IMR-90 (cell line): Measurements from ENCODE around the gene UBASH3A. TPM values are rescaled to one million over a fixed set of nuclear protein-coding genes. Genes with fewer than 3 reads are reported as not detected.

ENCODE experiments used
- ATAC-seq: fragments of 200-7000 bp; cut with Tn5 transposase; 2 replicates; pipeline ENCODE4 v1.9.1; 2020; ENCODE audit warnings: low read depth, mild to moderate bottlenecking, moderate library complexity
- BruUV-seq: library from RNA; stranded (reverse); fragments of 400-500 nt; replicated peaks from 2 replicates; lab custom pipeline; 2021; lab: Mats Ljungman, UMichigan
- CTCF ChIA-PET: fragments of 300-600 bp; formaldehyde crosslinking; extraction: SDS; loops from one replicate; lab custom pipeline; 2021; ENCODE audit warnings: antibody characterized with exemption; lab: Yijun Ruan, JAX
- POLR2A ChIA-PET: fragments of 300-600 bp; sonication (Branson Sonifier 250); formaldehyde crosslinking; loops from one replicate; lab custom pipeline; 2022; ENCODE audit warnings: antibody characterized with exemption; ENCODE audit not compliant: unreplicated experiment; lab: Charles Lee
- DNase-seq: peaks from one replicate; pipeline ENCODE4 v3.0.0; 2013
- H2AFZ ChIP-seq: replicated peaks from 2 replicates; pipeline ENCODE3; 2013; ENCODE audit warnings: low read length, mild to moderate bottlenecking; ENCODE audit not compliant: poor library complexity
- H2AK5ac ChIP-seq: 2 replicates; pipeline ENCODE4 v1.6.1; 2013; ENCODE audit warnings: low read depth, low read length, inconsistent platforms
- H2AK9ac ChIP-seq: replicated peaks from 2 replicates; pipeline ENCODE3; 2013; ENCODE audit warnings: mild to moderate bottlenecking, low read depth, low read length, moderate library complexity; ENCODE audit not compliant: poor library complexity
- H2BK120ac ChIP-seq: 2 replicates; pipeline ENCODE4 v1.6.1; 2013; ENCODE audit warnings: low read depth, low read length, inconsistent platforms
- H2BK15ac ChIP-seq: 3 replicates; pipeline ENCODE4 v1.6.1; 2013; ENCODE audit warnings: low read depth, low read length, inconsistent platforms
- H2BK20ac ChIP-seq: 2 replicates; pipeline ENCODE4 v1.6.1; 2013; ENCODE audit warnings: low read depth, mild to moderate bottlenecking, inconsistent platforms, low read length, moderate library complexity
- H2BK5ac ChIP-seq: 2 replicates; pipeline ENCODE4 v1.6.1; 2013; ENCODE audit warnings: mild to moderate bottlenecking, low read depth, low read length, inconsistent platforms; ENCODE audit not compliant: poor library complexity, severe bottlenecking
- H3K14ac ChIP-seq: replicated peaks from 2 replicates; pipeline ENCODE4 v1.6.1; 2013; ENCODE audit warnings: low read depth, low read length, inconsistent platforms
- H3K18ac ChIP-seq: 2 replicates; pipeline ENCODE4 v1.6.1; 2013; ENCODE audit warnings: low read depth, low read length, control low read depth
- H3K23ac ChIP-seq: 2 replicates; pipeline ENCODE4 v1.6.1; 2013; ENCODE audit warnings: low read depth, low read length, inconsistent platforms
- H3K27ac ChIP-seq: 2 replicates; pipeline ENCODE4 v1.5.1; 2013; ENCODE audit warnings: mild to moderate bottlenecking, control low read depth, low read length; ENCODE audit not compliant: insufficient read depth
- H3K27me3 ChIP-seq: 2 replicates; pipeline ENCODE4 v1.6.1; 2013; ENCODE audit warnings: low read length; ENCODE audit not compliant: control insufficient read depth, insufficient read depth
- H3K36me3 ChIP-seq: 2 replicates; pipeline ENCODE4 v1.6.1; 2013; ENCODE audit warnings: low read length, mixed read lengths; ENCODE audit not compliant: control insufficient read depth, insufficient read depth
- H3K4ac ChIP-seq: 2 replicates; pipeline ENCODE4 v1.6.1; 2013; ENCODE audit warnings: low read depth, low read length, inconsistent platforms
- H3K4me1 ChIP-seq: 2 replicates; pipeline ENCODE4 v1.6.1; 2013; ENCODE audit warnings: low read length, mixed read lengths; ENCODE audit not compliant: control insufficient read depth, insufficient read depth
- H3K4me2 ChIP-seq: 2 replicates; pipeline ENCODE4 v1.6.1; 2013; ENCODE audit warnings: low read depth, mild to moderate bottlenecking, control low read depth, low read length, moderate library complexity
- H3K4me3 ChIP-seq: 2 replicates; pipeline ENCODE4 v1.5.1; 2013; ENCODE audit warnings: low read depth, mild to moderate bottlenecking, control low read depth, low read length, moderate library complexity; ENCODE audit not compliant: insufficient read depth
- H3K56ac ChIP-seq: 2 replicates; pipeline ENCODE4 v1.6.1; 2013; ENCODE audit warnings: low read length, inconsistent platforms; ENCODE audit not compliant: insufficient read depth; ENCODE audit errors: extremely low read depth
- H3K79me1 ChIP-seq, 2 experiments: 2 replicates each; pipeline ENCODE4 v1.6.1; 2013; ENCODE audit warnings: low read length in 2 of 2, inconsistent platforms in 1 of 2, low read depth in 1 of 2
- H3K9ac ChIP-seq: 2 replicates; pipeline ENCODE4 v1.6.1; 2013; ENCODE audit warnings: low read depth, low read length, control low read depth
- H3K9me1 ChIP-seq: 2 replicates; pipeline ENCODE4 v1.6.1; 2013; ENCODE audit warnings: low read length, inconsistent platforms; ENCODE audit not compliant: insufficient read depth
- H3K9me3 ChIP-seq: 2 replicates; pipeline ENCODE4 v1.6.1; 2013; ENCODE audit warnings: low read length; ENCODE audit not compliant: control insufficient read depth, insufficient read depth
- H4K20me1 ChIP-seq: 2 replicates; pipeline ENCODE4 v1.6.1; 2013; ENCODE audit warnings: low read length, inconsistent platforms; ENCODE audit not compliant: insufficient read depth
- H4K5ac ChIP-seq: 2 replicates; pipeline ENCODE4 v1.6.1; 2013; ENCODE audit warnings: mild to moderate bottlenecking, low read depth, low read length, control low read depth
- H4K8ac ChIP-seq, 2 experiments: 2 replicates each; pipeline ENCODE4 v1.6.1; 2013; ENCODE audit warnings: low read depth in 2 of 2, low read length in 2 of 2, control low read depth in 1 of 2, inconsistent platforms in 1 of 2
- H4K91ac ChIP-seq: 2 replicates; pipeline ENCODE4 v1.6.1; 2013; ENCODE audit warnings: low read depth, low read length, inconsistent platforms; ENCODE audit not compliant: insufficient read depth
- BHLHE40 ChIP-seq: fragments of 150-350 bp; IDR thresholded peaks from 2 replicates; pipeline ENCODE4 v1.6.1; 2016; ENCODE audit warnings: mild to moderate bottlenecking, low read depth, low read length
- CEBPB ChIP-seq: IDR thresholded peaks from 2 replicates; pipeline ENCODE4 v1.6.1; 2012; ENCODE audit warnings: low read depth, low read length, improper control_type of control experiment
- CHD1 ChIP-seq: IDR thresholded peaks from 2 replicates; pipeline ENCODE4 v1.6.1; 2012; ENCODE audit warnings: low read depth, low read length, improper control_type of control experiment
- CTCF ChIP-seq: conservative IDR thresholded peaks from 2 replicates; pipeline ENCODE4 v1.5.1; 2012; ENCODE audit warnings: mild to moderate bottlenecking, low read depth, low read length, improper control_type of control experiment
- ELK1 ChIP-seq: fragments of 150-350 bp; IDR thresholded peaks from 2 replicates; pipeline ENCODE4 v1.6.1; 2016; ENCODE audit warnings: low read depth, mild to moderate bottlenecking, low read length, moderate library complexity, borderline replicate concordance
- FOS ChIP-seq: fragments of 150-350 bp; IDR thresholded peaks from 2 replicates; pipeline ENCODE4 v1.6.1; 2016; ENCODE audit warnings: low read depth, low read length
- MAFK ChIP-seq: IDR thresholded peaks from 2 replicates; pipeline ENCODE4 v1.6.1; 2012; ENCODE audit warnings: low read depth, low read length, improper control_type of control experiment
- MAZ ChIP-seq: IDR thresholded peaks from 2 replicates; pipeline ENCODE4 v1.6.1; 2012; ENCODE audit warnings: low read depth, mild to moderate bottlenecking, low read length, improper control_type of control experiment, moderate library complexity, borderline replicate concordance
- MXI1 ChIP-seq: IDR thresholded peaks from 2 replicates; pipeline ENCODE4 v1.6.1; 2012; ENCODE audit warnings: low read depth, mild to moderate bottlenecking, low read length, moderate library complexity, borderline replicate concordance
- NFE2L2 ChIP-seq: fragments of 150-350 bp; IDR thresholded peaks from 2 replicates; pipeline ENCODE4 v1.6.1; 2016; ENCODE audit warnings: low read depth, mild to moderate bottlenecking, low read length
- POLR2A ChIP-seq: IDR thresholded peaks from 2 replicates; pipeline ENCODE4 v1.6.1; 2012; ENCODE audit warnings: mild to moderate bottlenecking, low read depth, low read length
- RAD21 ChIP-seq: IDR thresholded peaks from 2 replicates; pipeline ENCODE4 v1.6.1; 2012; ENCODE audit warnings: low read length, improper control_type of control experiment
- RFX5 ChIP-seq: IDR thresholded peaks from 2 replicates; pipeline ENCODE4 v1.8.0; 2012; ENCODE audit warnings: low read depth, mild to moderate bottlenecking, low read length, moderate library complexity
- SMC3 ChIP-seq: fragments of 150-350 bp; IDR thresholded peaks from 2 replicates; pipeline ENCODE4 v1.6.1; 2016; ENCODE audit warnings: low read depth, mild to moderate bottlenecking, antibody characterized with exemption, low read length, moderate library complexity
- WGBS, 2 experiments: methylation state at CpG; one replicate each; pipeline versions ENCODE4 v1.1.5 to v1.1.7; 2013; ENCODE audit warnings: missing lambda C conversion rate in 2 of 2; ENCODE audit not compliant: insufficient read length in 1 of 2; ENCODE audit errors: extremely low coverage in 2 of 2; 5-methylcytosine and 5-hydroxymethylcytosine counted together
- dilution Hi-C: fragments of 300-500 bp; cut with HindIII; formaldehyde crosslinking; loops from one replicate; pipeline ENCODE4 v1.14.3; 2018; ENCODE audit warnings: low sequenced_read_pairs; ENCODE audit not compliant: unreplicated experiment
- in situ Hi-C: fragments of 300-500 bp; cut with MboI; formaldehyde crosslinking; loops from 3 replicates; pipeline ENCODE4 v1.14.3; 2019; ENCODE audit warnings: low sequenced_read_pairs, inconsistent platforms, mixed read lengths
- intact Hi-C: fragments of 100-400 bp; cut with micrococcal nuclease; formaldehyde crosslinking; loops from 2 replicates; pipeline ENCODE4 v1.10.0; 2022
- polyA plus RNA-seq, 3 experiments: library from polyadenylated mRNA; depleted of rRNA; stranded (reverse); fragments of >200 nt; gene quantifications; 2 replicates each; pipeline ENCODE4 v1.2.3, GENCODE V29; 2012; ENCODE audit warnings: low replicate concordance in 1 of 3
- total RNA-seq: library from RNA; depleted of rRNA; stranded (reverse); fragments of >200 nt; gene quantifications from 2 replicates; pipeline ENCODE4 v1.2.3, GENCODE V29; 2012
- TF ChIP-seq, protein P1 (sequence below): fragments of 150-350 bp; IDR thresholded peaks from 2 replicates; pipeline ENCODE4 v1.6.1; 2017; ENCODE audit warnings: mild to moderate bottlenecking, antibody characterized with exemption, low read length, low read depth

The UBASH3A gene
- total and polyA plus RNA-seq, 2 of the 4 experiments (the other 2 are of a cell fraction): not detected

DNA sequence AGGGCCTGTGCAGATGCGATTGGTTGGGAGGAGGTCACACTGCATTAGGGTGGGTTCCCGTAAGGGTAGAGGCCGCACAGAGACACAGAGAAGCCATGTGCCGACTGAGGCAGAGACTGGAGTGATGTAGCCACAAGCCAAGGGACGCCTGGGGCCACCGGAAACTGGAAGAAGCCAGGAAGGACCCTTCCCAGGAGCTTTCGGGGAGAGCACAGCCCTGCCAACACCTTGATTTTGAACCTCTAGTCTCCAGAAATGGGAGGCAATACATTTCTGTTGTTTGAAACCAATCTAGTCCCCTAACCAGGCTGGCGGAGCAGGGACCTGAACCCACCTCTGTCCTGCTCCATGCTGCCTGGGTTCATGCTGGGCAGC, 10.8 kb downstream of the UBASH3A start:
- POLR2A ChIA-PET: no interaction called here
- Histone ChIP-seq H3K56ac (no peak overlapping the region), H3K4me2 (no peak overlapping the region)

More for the DNA sequence above, 10.8 kb downstream of the UBASH3A start:
- Histone ChIP-seq H4K91ac (no peak overlapping the region), H3K4me3 (no peak overlapping the region), H3K9ac (no peak overlapping the region), H3K9me1 (no peaks in the 10 kb centered on the region), H3K9me3 (no peaks in the 10 kb centered on the region), H2AK9ac (no peak overlapping the region), H3K4ac (no peak overlapping the region), H4K5ac (no peak overlapping the region), H3K79me1 (no peaks in the 10 kb centered on the region), H2BK20ac (no peak overlapping the region), H3K4me1 (peaks cover 5% of the 10 kb centered on the region; the same call in 1 of the 2 replicates), H3K18ac (no peak overlapping the region), H4K20me1 (no peaks in the 10 kb centered on the region), H3K23ac (no peak overlapping the region), H2AFZ (no peak overlapping the region), H3K27ac (no peak overlapping the region), H3K14ac (no peak overlapping the region), H2BK15ac (no peak overlapping the region), H2AK5ac (no peak overlapping the region), H3K27me3 (peaks cover 19% of the 10 kb centered on the region; the same call in 1 of the 2 replicates), H2BK5ac (no peak overlapping the region), H4K8ac (no peak overlapping the region), H2BK120ac (no peak overlapping the region), H3K36me3 (no peaks in the 10 kb centered on the region)
- 81% methylated on average over 8 of the region's 8 CpGs; no CpG with 5 or more reads in 1 of the 2 experiments for WGBS, 2 experiments
- intact Hi-C loops (no loop called here), dilution Hi-C loops (no loop called here), in situ Hi-C loops (no loop called here)
- TF ChIP-seq CHD1 (no peak), FOS (no peak), SMC3 (no peak), BHLHE40 (no peak), CTCF (no peak), MAFK (no peak), MAZ (no peak), MXI1 (no peak), CEBPB (no peak), NFE2L2 (no peak), RAD21 (no peak), RFX5 (no peak), ELK1 (no peak), POLR2A (no peak)
- TF ChIP-seq, protein P1, sequence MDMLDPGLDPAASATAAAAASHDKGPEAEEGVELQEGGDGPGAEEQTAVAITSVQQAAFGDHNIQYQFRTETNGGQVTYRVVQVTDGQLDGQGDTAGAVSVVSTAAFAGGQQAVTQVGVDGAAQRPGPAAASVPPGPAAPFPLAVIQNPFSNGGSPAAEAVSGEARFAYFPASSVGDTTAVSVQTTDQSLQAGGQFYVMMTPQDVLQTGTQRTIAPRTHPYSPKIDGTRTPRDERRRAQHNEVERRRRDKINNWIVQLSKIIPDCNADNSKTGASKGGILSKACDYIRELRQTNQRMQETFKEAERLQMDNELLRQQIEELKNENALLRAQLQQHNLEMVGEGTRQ: no peak
- no TSS peak for BruUV-seq
- DNase-seq (no peak), ATAC-seq (no peak)
- CTCF ChIA-PET: no interaction called here
